Measurements from ENCODE around the gene TP53I11. TPM values are rescaled to one million over a fixed set of nuclear protein-coding genes. Genes with fewer than 3 reads are reported as not detected.

TP53I11 gene
- total RNA-seq, 2 donors from 2014 or later, result 1.8 to 3.9 TPM

GRCh38 chr11:44960200-44960845 is 9.6 kb upstream of the TP53I11 start:
- no peak for DNase-seq
- H3K27ac Mint-ChIP-seq, result no peak overlapping the region
- ATAC-seq, result no peak
- H3K4me1 Mint-ChIP-seq, result no peaks in the 10 kb centered on the region
- no peak overlapping the region for H3K4me3 Mint-ChIP-seq
- H3K27me3 Mint-ChIP-seq, result peaks cover 20% of the 10 kb centered on the region
- no peaks in the 10 kb centered on the region for H3K9me3 ChIP-seq (ENCODE audit: control insufficient read depth, low read length, poor library complexity, severe bottlenecking)
- no peaks in the 10 kb centered on the region for H3K36me3 Mint-ChIP-seq (ENCODE audit: low read depth)

GRCh38 chr11:44959064-44959463 is 8.4 kb upstream of the TP53I11 start:
- peaks cover 30% of the 10 kb centered on the region for H3K27me3 Mint-ChIP-seq

GRCh38 chr11:44957776-44958564 is 7.3 kb upstream of the TP53I11 start:
- DNase-seq, result no peak
- H3K27ac Mint-ChIP-seq, result no peak overlapping the region
- no peak for ATAC-seq
- peaks cover 32% of the 10 kb centered on the region for H3K27me3 Mint-ChIP-seq
- H3K9me3 ChIP-seq (ENCODE audit: control insufficient read depth, low read length, poor library complexity, severe bottlenecking), result no peaks in the 10 kb centered on the region
- no peak overlapping the region for H3K4me3 Mint-ChIP-seq
- peaks cover 2% of the 10 kb centered on the region for H3K36me3 Mint-ChIP-seq (ENCODE audit: low read depth)
- H3K4me1 Mint-ChIP-seq, result no peaks in the 10 kb centered on the region

More at GRCh38 chr11:44959064-44959463, 8.4 kb upstream of the TP53I11 start:
- H3K4me3 Mint-ChIP-seq, result no peak overlapping the region
- no peaks in the 10 kb centered on the region for H3K9me3 ChIP-seq (ENCODE audit: control insufficient read depth, low read length, poor library complexity, severe bottlenecking)
- no peaks in the 10 kb centered on the region for H3K4me1 Mint-ChIP-seq
- DNase-seq (no peak), ATAC-seq (no peak)
- H3K27ac Mint-ChIP-seq, result no peak overlapping the region
- peaks cover 2% of the 10 kb centered on the region for H3K36me3 Mint-ChIP-seq (ENCODE audit: low read depth)

GRCh38 chr11:44957040-44957515 is 6.4 kb upstream of the TP53I11 start:
- DNase-seq, result no peak
- no peaks in the 10 kb centered on the region for H3K9me3 ChIP-seq (ENCODE audit: control insufficient read depth, low read length, poor library complexity, severe bottlenecking)
- Mint-ChIP-seq H3K27me3 (peaks cover 32% of the 10 kb centered on the region), H3K4me3 (no peak overlapping the region), H3K27ac (no peak overlapping the region), H3K36me3 (ENCODE audit: low read depth) (peaks cover 2% of the 10 kb centered on the region), H3K4me1 (no peaks in the 10 kb centered on the region)
- ATAC-seq, result no peak

GRCh38 chr11:44955015-44955738 is 4.5 kb upstream of the TP53I11 start:
- peaks cover 32% of the 10 kb centered on the region for H3K27me3 Mint-ChIP-seq
- peaks cover 2% of the 10 kb centered on the region for H3K36me3 Mint-ChIP-seq (ENCODE audit: low read depth)
- no peak overlapping the region for H3K4me3 Mint-ChIP-seq
- H3K4me1 Mint-ChIP-seq, result no peaks in the 10 kb centered on the region
- no peak overlapping the region for H3K27ac Mint-ChIP-seq
- DNase-seq, result no peak
- no peak for ATAC-seq
- no peaks in the 10 kb centered on the region for H3K9me3 ChIP-seq (ENCODE audit: control insufficient read depth, low read length, poor library complexity, severe bottlenecking)

GRCh38 chr11:44954051-44954906 is 3.6 kb upstream of the TP53I11 start:
- no peak overlapping the region for H3K27ac Mint-ChIP-seq

GRCh38 chr11:44952500-44953260 is 2.0 kb upstream of the TP53I11 start:
- no peaks in the 10 kb centered on the region for H3K9me3 ChIP-seq (ENCODE audit: control insufficient read depth, low read length, poor library complexity, severe bottlenecking)
- DNase-seq (no peak), ATAC-seq (no peak)
- peaks cover 4% of the 10 kb centered on the region for H3K4me1 Mint-ChIP-seq
- H3K27ac Mint-ChIP-seq, result no peak overlapping the region
- H3K36me3 Mint-ChIP-seq (ENCODE audit: low read depth), result peaks cover 2% of the 10 kb centered on the region
- H3K27me3 Mint-ChIP-seq, result peaks cover 28% of the 10 kb centered on the region
- H3K4me3 Mint-ChIP-seq, result no peak overlapping the region

More at GRCh38 chr11:44954051-44954906, 3.6 kb upstream of the TP53I11 start:
- Mint-ChIP-seq H3K4me1 (peaks cover under 1% of the 10 kb centered on the region), H3K36me3 (ENCODE audit: low read depth) (peaks cover 2% of the 10 kb centered on the region), H3K4me3 (peak overlapping the region; percentile 52), H3K27me3 (peaks cover 32% of the 10 kb centered on the region)
- DNase-seq (no peak), ATAC-seq (no peak)
- no peaks in the 10 kb centered on the region for H3K9me3 ChIP-seq (ENCODE audit: control insufficient read depth, low read length, poor library complexity, severe bottlenecking)

- Mint-ChIP-seq H3K27me3 (peaks cover 28% of the 10 kb centered on the region), H3K27ac (no peak overlapping the region), H3K36me3 (ENCODE audit: low read depth) (peaks cover 2% of the 10 kb centered on the region), H3K4me3 (peak overlapping the region; percentile 71), H3K4me1 (peaks cover 4% of the 10 kb centered on the region)
- ATAC-seq (no peak), DNase-seq (no peak)
- no peaks in the 10 kb centered on the region for H3K9me3 ChIP-seq (ENCODE audit: control insufficient read depth, low read length, poor library complexity, severe bottlenecking)
These were observed 1.4 kb upstream of the TP53I11 start for GRCh38 chr11:44952082-44952481.

- Mint-ChIP-seq H3K4me1 (peaks cover 4% of the 10 kb centered on the region), H3K27me3 (peaks cover 9% of the 10 kb centered on the region), H3K4me3 (peak overlapping the region; percentile 86), H3K27ac (no peak overlapping the region), H3K36me3 (ENCODE audit: low read depth) (peaks cover 2% of the 10 kb centered on the region)
- peak; percentile 15 for ATAC-seq
- no peak for DNase-seq
- no peaks in the 10 kb centered on the region for H3K9me3 ChIP-seq (ENCODE audit: control insufficient read depth, low read length, poor library complexity, severe bottlenecking)
These were observed 555 bp downstream of the TP53I11 start for GRCh38 chr11:44950031-44950624.

- H3K4me1 Mint-ChIP-seq, result peaks cover 4% of the 10 kb centered on the region
- ATAC-seq, result peak; percentile 15
- H3K9me3 ChIP-seq (ENCODE audit: control insufficient read depth, low read length, poor library complexity, severe bottlenecking), result no peaks in the 10 kb centered on the region
- peak overlapping the region; percentile 86 for H3K4me3 Mint-ChIP-seq
- peak overlapping the region; percentile 67 for H3K27ac Mint-ChIP-seq
- H3K36me3 Mint-ChIP-seq (ENCODE audit: low read depth), result peaks cover 2% of the 10 kb centered on the region
- H3K27me3 Mint-ChIP-seq, result peaks cover 5% of the 10 kb centered on the region
- DNase-seq, result peak in 1 of 3 donors; percentile 13
These were observed 1.3 kb downstream of the TP53I11 start for GRCh38 chr11:44949160-44950030.

- Mint-ChIP-seq H3K4me3 (no peak overlapping the region), H3K36me3 (ENCODE audit: low read depth) (no peaks in the 10 kb centered on the region), H3K27me3 (no peaks in the 10 kb centered on the region), H3K27ac (peak overlapping the region; percentile 67), H3K4me1 (peaks cover 8% of the 10 kb centered on the region)
- no peak for ATAC-seq
- no peaks in the 10 kb centered on the region for H3K9me3 ChIP-seq (ENCODE audit: control insufficient read depth, low read length, poor library complexity, severe bottlenecking)
- no peak for DNase-seq
These were observed 2.5 kb downstream of the TP53I11 start for GRCh38 chr11:44948155-44948554.
